SK-N-SH (cell line): ENCODE results near the gene GRIN2C. TPM values are rescaled to one million over a fixed set of nuclear protein-coding genes. Genes with fewer than 3 reads are reported as not detected.
A peak's percentile ranks its signal among the peaks of the same experiment; 100 is the strongest.

ENCODE experiments used
- CTCF ChIA-PET: fragments of 300-600, 350-600 bp; formaldehyde crosslinking; extraction: SDS; loops from one replicate; lab custom pipeline; 2021; lab: Yijun Ruan, JAX
- POLR2A ChIA-PET: fragments of 350-600 bp; sonication (Branson Sonifier 250); formaldehyde crosslinking; extraction: SDS; loops from one replicate; lab custom pipeline; 2020; ENCODE audit warnings: antibody characterized with exemption, inconsistent platforms; lab: Yijun Ruan, JAX
- DNase-seq: peaks from one replicate; pipeline ENCODE4 v3.0.0; 2012
- H2AFZ ChIP-seq: fragments of 200-600 bp; sonication (generic); 2 replicates; pipeline ENCODE4 v1.8.1; 2016; ENCODE audit warnings: antibody characterized with exemption, mild to moderate bottlenecking, low read depth
- H3F3A ChIP-seq: fragments of 200-600 bp; sonication (generic); replicated peaks from 2 replicates; pipeline ENCODE3; 2016; ENCODE audit warnings: antibody characterized with exemption, mild to moderate bottlenecking; ENCODE audit not compliant: insufficient read depth
- H3K27ac ChIP-seq, 2 experiments: fragments of 200-500 bp in 1 of 2; fragments of 200-600 bp in 1 of 2; sonication (Bioruptor generic) in 1 of 2; sonication (generic), shearing (Covaris generic) in 1 of 2; 2 replicates each; pipeline versions ENCODE4 v1.5.1 to v1.6.1; 2014 to 2016; ENCODE audit warnings: low read depth in 2 of 2, inconsistent platforms in 1 of 2, low read length in 1 of 2, mild to moderate bottlenecking in 1 of 2, mixed read lengths in 1 of 2
- H3K27me3 ChIP-seq: fragments of 200-600 bp; sonication (generic), shearing (Covaris generic); 2 replicates; pipeline ENCODE4 v1.6.1; 2016; ENCODE audit warnings: mixed run types; ENCODE audit not compliant: insufficient read depth
- H3K36me3 ChIP-seq, 2 experiments: fragments of 200-500 bp in 1 of 2; fragments of 200-600 bp in 1 of 2; sonication (Bioruptor generic) in 1 of 2; sonication (generic) in 1 of 2; replicated peaks in 1 of 2; 2 replicates each; pipeline versions ENCODE3 to v1.5.1; 2014 to 2016; ENCODE audit warnings: low read length in 1 of 2, mild to moderate bottlenecking in 1 of 2; ENCODE audit not compliant: insufficient read depth in 2 of 2, control insufficient read depth in 1 of 2
- H3K4me1 ChIP-seq, 2 experiments: fragments of 200-500 bp in 1 of 2; fragments of 200-600 bp in 1 of 2; sonication (Bioruptor generic) in 1 of 2; sonication (generic), shearing (Covaris generic) in 1 of 2; 2 replicates each; pipeline versions ENCODE4 v1.5.1 to v1.6.1; 2014 to 2016; ENCODE audit warnings: low read depth in 1 of 2, low read length in 1 of 2, mixed run types in 1 of 2; ENCODE audit not compliant: insufficient read depth in 2 of 2, control insufficient read depth in 1 of 2
- H3K4me2 ChIP-seq: fragments of 200-600 bp; sonication (generic), shearing (Covaris generic); 2 replicates; pipeline ENCODE4 v1.6.1; 2017; ENCODE audit warnings: mixed run types
- H3K4me3 ChIP-seq, 2 experiments: fragments of 200-500 bp in 1 of 2; fragments of 200-600 bp in 1 of 2; sonication (Bioruptor generic) in 1 of 2; sonication (generic), shearing (Covaris generic) in 1 of 2; 2 replicates each; pipeline versions ENCODE4 v1.5.1 to v1.8.1; 2014 to 2016; ENCODE audit warnings: low read depth in 2 of 2, inconsistent platforms in 1 of 2, low read length in 1 of 2, mild to moderate bottlenecking in 1 of 2, mixed read lengths in 1 of 2, moderate library complexity in 1 of 2
- H3K79me2 ChIP-seq: fragments of 200-600 bp; sonication (generic); 2 replicates; pipeline ENCODE4 v1.8.1; 2017; ENCODE audit warnings: mild to moderate bottlenecking; ENCODE audit not compliant: insufficient read depth
- H3K9ac ChIP-seq: fragments of 200-600 bp; sonication (generic); 2 replicates; pipeline ENCODE4 v1.6.1; 2017; ENCODE audit warnings: mixed run types
- H3K9me2 ChIP-seq: fragments of 200-600 bp; sonication (generic); 2 replicates; pipeline ENCODE4 v1.6.1; 2017; ENCODE audit warnings: mixed run types
- H3K9me3 ChIP-seq: fragments of 200-600 bp; sonication (generic); 2 replicates; pipeline ENCODE4 v1.6.1; 2017; ENCODE audit warnings: mixed run types, mild to moderate bottlenecking, moderate library complexity
- H4K20me1 ChIP-seq: fragments of 200-600 bp; sonication (generic); 2 replicates; pipeline ENCODE4 v1.6.1; 2017; ENCODE audit warnings: mild to moderate bottlenecking, mixed run types; ENCODE audit not compliant: insufficient read depth
- EP300 ChIP-seq, 2 experiments: IDR thresholded peaks; 2 replicates each; pipeline versions ENCODE4 v1.4.0 to v1.6.1; 2012; ENCODE audit warnings: borderline replicate concordance in 1 of 2, low read depth in 1 of 2, low read length in 1 of 2
- EZH2phosphoT487 ChIP-seq: fragments of 200-600 bp; sonication (generic); IDR thresholded peaks from 2 replicates; pipeline ENCODE4 v1.6.1; 2017; ENCODE audit warnings: low read depth, mixed run types, mild to moderate bottlenecking, antibody characterized with exemption, moderate library complexity, borderline replicate concordance
- FOSL2 ChIP-seq: IDR thresholded peaks from 2 replicates; pipeline ENCODE4 v1.4.0; 2012; ENCODE audit warnings: low read depth, mild to moderate bottlenecking, moderate library complexity, borderline replicate concordance
- JUND ChIP-seq: IDR thresholded peaks from 2 replicates; pipeline ENCODE4 v1.4.0; 2012
- MEF2A ChIP-seq: IDR thresholded peaks from 2 replicates; pipeline ENCODE4 v1.4.0; 2012; ENCODE audit warnings: low read depth, borderline replicate concordance
- MXI1 ChIP-seq: IDR thresholded peaks from 2 replicates; pipeline ENCODE4 v1.6.1; 2012; ENCODE audit warnings: mild to moderate bottlenecking, low read depth, low read length, improper control_type of control experiment
- NFIC ChIP-seq: IDR thresholded peaks from 2 replicates; pipeline ENCODE4 v1.4.0; 2012; ENCODE audit warnings: borderline replicate concordance
- RAD21 ChIP-seq: IDR thresholded peaks from 2 replicates; pipeline ENCODE4 v1.6.1; 2012; ENCODE audit warnings: mild to moderate bottlenecking, low read length
- SIN3A ChIP-seq: IDR thresholded peaks from 2 replicates; pipeline ENCODE4 v1.6.1; 2012; ENCODE audit warnings: low read depth, mild to moderate bottlenecking, low read length, moderate library complexity, borderline replicate concordance
- SMC3 ChIP-seq: IDR thresholded peaks from 2 replicates; pipeline ENCODE4 v1.6.1; 2012; ENCODE audit warnings: low read depth, low read length, improper control_type of control experiment
- TCF12 ChIP-seq: IDR thresholded peaks from 2 replicates; pipeline ENCODE4 v1.4.0; 2012
- YY1 ChIP-seq: IDR thresholded peaks from 2 replicates; pipeline ENCODE4 v1.4.0; 2012; ENCODE audit warnings: low read depth, mild to moderate bottlenecking
- WGBS: methylation state at CpG from one replicate; pipeline ENCODE4 v1.1.6; 2017; ENCODE audit warnings: low lambda C conversion rate; 5-methylcytosine and 5-hydroxymethylcytosine counted together
- polyA plus RNA-seq, 3 experiments: library from polyadenylated mRNA; depleted of rRNA; stranded (reverse); fragments of >200 nt; gene quantifications; 2 replicates each; pipeline ENCODE4 v1.2.3, GENCODE V29; 2012
- TF ChIP-seq, protein P1 (sequence below): fragments of 150-350 bp; IDR thresholded peaks from 2 replicates; pipeline ENCODE4 v1.6.1; 2016; ENCODE audit warnings: mild to moderate bottlenecking, low read depth, low read length
- TF ChIP-seq, protein P2 (sequence below): IDR thresholded peaks from 2 replicates; pipeline ENCODE4 v1.4.0; 2012; ENCODE audit warnings: low read depth, borderline replicate concordance
- TF ChIP-seq, protein P3 (sequence below): IDR thresholded peaks from 2 replicates; pipeline ENCODE4 v1.4.0; 2012; ENCODE audit warnings: low read depth, borderline replicate concordance
- TF ChIP-seq, protein P4 (sequence below): fragments of 200-600 bp; sonication (generic); IDR thresholded peaks from 2 replicates; pipeline ENCODE4 v1.6.1; 2017; ENCODE audit warnings: antibody characterized with exemption, mild to moderate bottlenecking, moderate library complexity
- TF ChIP-seq, protein P5 (sequence below): IDR thresholded peaks from 2 replicates; pipeline ENCODE4 v1.4.0; 2012; ENCODE audit warnings: low read depth
- TF ChIP-seq, protein P6 (sequence below): IDR thresholded peaks from 2 replicates; pipeline ENCODE4; 2012

The GRIN2C gene
- polyA plus RNA-seq, 1 of the 3 experiments (the other 2 are of a cell fraction) = 0.39 TPM

DNA sequence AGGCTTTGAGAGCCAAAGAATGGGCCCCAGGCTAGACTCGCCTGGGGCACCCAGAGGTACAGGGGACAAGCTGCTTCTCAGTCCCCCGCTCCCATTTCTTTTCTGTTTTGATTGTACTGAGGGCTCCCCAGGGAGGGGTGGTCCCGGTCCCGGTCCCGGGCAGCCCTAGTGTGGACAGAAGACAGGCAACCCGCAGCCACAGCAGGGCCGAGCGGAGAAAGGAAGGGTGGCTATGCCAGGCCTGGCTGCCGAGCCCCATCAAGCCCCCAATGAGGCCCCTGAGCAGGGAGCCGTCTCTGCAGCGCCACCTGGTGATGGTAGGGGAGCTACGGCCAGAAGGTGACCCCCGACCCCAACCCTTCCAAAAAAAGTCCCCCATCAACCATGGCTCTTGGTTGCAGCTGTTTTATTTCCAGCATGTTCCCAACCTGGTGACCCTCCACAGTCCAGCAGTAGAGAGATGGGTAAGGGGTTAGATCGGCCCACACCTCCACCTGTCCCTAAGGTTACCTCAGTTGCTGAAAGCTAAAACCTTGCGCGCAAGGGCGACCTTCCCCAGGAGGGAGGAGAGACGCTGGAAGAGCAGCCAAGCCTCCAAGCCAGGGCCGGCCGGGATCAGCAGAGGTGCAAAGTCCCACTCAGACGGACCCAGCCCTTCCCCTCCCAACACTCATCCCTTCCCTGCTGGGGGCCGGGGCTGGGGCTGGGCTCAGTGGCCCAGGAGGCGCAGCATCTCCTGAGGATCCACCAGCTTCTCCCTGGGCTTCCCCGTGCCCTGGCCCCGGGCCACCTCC, 2.6 kb upstream of the GRIN2C start:
- peaks cover 6% of the 10 kb centered on the region for H3F3A ChIP-seq
- WGBS = 47% methylated on average over 19 of the region's 25 CpGs
- TF ChIP-seq, protein P1, sequence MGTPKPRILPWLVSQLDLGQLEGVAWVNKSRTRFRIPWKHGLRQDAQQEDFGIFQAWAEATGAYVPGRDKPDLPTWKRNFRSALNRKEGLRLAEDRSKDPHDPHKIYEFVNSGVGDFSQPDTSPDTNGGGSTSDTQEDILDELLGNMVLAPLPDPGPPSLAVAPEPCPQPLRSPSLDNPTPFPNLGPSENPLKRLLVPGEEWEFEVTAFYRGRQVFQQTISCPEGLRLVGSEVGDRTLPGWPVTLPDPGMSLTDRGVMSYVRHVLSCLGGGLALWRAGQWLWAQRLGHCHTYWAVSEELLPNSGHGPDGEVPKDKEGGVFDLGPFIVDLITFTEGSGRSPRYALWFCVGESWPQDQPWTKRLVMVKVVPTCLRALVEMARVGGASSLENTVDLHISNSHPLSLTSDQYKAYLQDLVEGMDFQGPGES = no peak
- TF ChIP-seq TCF12 = no peak
- TF ChIP-seq MEF2A = no peak
- TF ChIP-seq, protein P2, sequence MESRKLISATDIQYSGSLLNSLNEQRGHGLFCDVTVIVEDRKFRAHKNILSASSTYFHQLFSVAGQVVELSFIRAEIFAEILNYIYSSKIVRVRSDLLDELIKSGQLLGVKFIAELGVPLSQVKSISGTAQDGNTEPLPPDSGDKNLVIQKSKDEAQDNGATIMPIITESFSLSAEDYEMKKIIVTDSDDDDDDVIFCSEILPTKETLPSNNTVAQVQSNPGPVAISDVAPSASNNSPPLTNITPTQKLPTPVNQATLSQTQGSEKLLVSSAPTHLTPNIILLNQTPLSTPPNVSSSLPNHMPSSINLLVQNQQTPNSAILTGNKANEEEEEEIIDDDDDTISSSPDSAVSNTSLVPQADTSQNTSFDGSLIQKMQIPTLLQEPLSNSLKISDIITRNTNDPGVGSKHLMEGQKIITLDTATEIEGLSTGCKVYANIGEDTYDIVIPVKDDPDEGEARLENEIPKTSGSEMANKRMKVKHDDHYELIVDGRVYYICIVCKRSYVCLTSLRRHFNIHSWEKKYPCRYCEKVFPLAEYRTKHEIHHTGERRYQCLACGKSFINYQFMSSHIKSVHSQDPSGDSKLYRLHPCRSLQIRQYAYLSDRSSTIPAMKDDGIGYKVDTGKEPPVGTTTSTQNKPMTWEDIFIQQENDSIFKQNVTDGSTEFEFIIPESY = no peak
- TF ChIP-seq, protein P3, sequence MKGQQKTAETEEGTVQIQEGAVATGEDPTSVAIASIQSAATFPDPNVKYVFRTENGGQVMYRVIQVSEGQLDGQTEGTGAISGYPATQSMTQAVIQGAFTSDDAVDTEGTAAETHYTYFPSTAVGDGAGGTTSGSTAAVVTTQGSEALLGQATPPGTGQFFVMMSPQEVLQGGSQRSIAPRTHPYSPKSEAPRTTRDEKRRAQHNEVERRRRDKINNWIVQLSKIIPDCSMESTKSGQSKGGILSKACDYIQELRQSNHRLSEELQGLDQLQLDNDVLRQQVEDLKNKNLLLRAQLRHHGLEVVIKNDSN = no peak
- no peak for TF ChIP-seq FOSL2
- no peak for TF ChIP-seq NFIC
- TF ChIP-seq JUND = no peak
- TF ChIP-seq YY1 = no peak
- TF ChIP-seq EZH2phosphoT487 = no peak
- TF ChIP-seq EP300 (IDR thresholded peaks at IDR 0.05; ENCODE audit: borderline replicate concordance in 1 of 2, low read depth in 1 of 2, low read length in 1 of 2) = no peak
- TF ChIP-seq, protein P4, sequence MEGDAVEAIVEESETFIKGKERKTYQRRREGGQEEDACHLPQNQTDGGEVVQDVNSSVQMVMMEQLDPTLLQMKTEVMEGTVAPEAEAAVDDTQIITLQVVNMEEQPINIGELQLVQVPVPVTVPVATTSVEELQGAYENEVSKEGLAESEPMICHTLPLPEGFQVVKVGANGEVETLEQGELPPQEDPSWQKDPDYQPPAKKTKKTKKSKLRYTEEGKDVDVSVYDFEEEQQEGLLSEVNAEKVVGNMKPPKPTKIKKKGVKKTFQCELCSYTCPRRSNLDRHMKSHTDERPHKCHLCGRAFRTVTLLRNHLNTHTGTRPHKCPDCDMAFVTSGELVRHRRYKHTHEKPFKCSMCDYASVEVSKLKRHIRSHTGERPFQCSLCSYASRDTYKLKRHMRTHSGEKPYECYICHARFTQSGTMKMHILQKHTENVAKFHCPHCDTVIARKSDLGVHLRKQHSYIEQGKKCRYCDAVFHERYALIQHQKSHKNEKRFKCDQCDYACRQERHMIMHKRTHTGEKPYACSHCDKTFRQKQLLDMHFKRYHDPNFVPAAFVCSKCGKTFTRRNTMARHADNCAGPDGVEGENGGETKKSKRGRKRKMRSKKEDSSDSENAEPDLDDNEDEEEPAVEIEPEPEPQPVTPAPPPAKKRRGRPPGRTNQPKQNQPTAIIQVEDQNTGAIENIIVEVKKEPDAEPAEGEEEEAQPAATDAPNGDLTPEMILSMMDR = peak; percentile 94
- TF ChIP-seq, protein P5, sequence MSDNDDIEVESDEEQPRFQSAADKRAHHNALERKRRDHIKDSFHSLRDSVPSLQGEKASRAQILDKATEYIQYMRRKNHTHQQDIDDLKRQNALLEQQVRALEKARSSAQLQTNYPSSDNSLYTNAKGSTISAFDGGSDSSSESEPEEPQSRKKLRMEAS = no peak
- TF ChIP-seq, protein P6, sequence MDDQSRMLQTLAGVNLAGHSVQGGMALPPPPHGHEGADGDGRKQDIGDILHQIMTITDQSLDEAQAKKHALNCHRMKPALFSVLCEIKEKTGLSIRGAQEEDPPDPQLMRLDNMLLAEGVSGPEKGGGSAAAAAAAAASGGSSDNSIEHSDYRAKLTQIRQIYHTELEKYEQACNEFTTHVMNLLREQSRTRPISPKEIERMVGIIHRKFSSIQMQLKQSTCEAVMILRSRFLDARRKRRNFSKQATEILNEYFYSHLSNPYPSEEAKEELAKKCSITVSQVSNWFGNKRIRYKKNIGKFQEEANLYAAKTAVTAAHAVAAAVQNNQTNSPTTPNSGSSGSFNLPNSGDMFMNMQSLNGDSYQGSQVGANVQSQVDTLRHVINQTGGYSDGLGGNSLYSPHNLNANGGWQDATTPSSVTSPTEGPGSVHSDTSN = no peak
- peak; percentile 86 for TF ChIP-seq SMC3
- no peak for TF ChIP-seq MXI1
- peak; percentile 65 for TF ChIP-seq RAD21
- no peak for TF ChIP-seq SIN3A
- no peak overlapping the region for H3K4me2 ChIP-seq
- no peak overlapping the region for H3K9ac ChIP-seq
- CTCF ChIA-PET = interaction anchor here (0.6 to 98.1 kb wide), 39 partner anchors 3 to 494 kb away, joined by 3 to 3869 read pairs (median 4); partner anchors contain the start of genes FADS6, FDXR, GRIN2C and MRPL58
- peaks cover 0 to 12% of the 10 kb centered on the region in 2 experiments; a peak in 2 of 4 replicates for H3K4me1 ChIP-seq
- H3K4me3 ChIP-seq = no peak overlapping the region; a peak in 1 of 4 replicates
- peaks cover 35% of the 10 kb centered on the region for H3K27me3 ChIP-seq
- H4K20me1 ChIP-seq = peaks cover 28% of the 10 kb centered on the region
- POLR2A ChIA-PET = interaction anchor here (0.8 to 3.8 kb wide), 4 partner anchors 10 to 149 kb away, joined by 3 to 14 read pairs (median 7); partner anchors contain the start of gene FDXR
- peaks cover 10 to 26% of the 10 kb centered on the region in 2 experiments for H3K36me3 ChIP-seq
- no peaks in the 10 kb centered on the region for H3K79me2 ChIP-seq
- H3K27ac ChIP-seq = no peak overlapping the region
- H3K9me2 ChIP-seq = no peaks in the 10 kb centered on the region
- H3K9me3 ChIP-seq = no peaks in the 10 kb centered on the region
- DNase-seq = peak; percentile 97
- H2AFZ ChIP-seq = no peak overlapping the region
